Bone marrow (tissue), 2 donors: ENCODE data around the gene ZFR2.
"Not testable (repeated sequence)": the region's sequence is repeated elsewhere in the genome, so short reads cannot be mapped to it uniquely, and the experiment has no call there.

Source experiments
- DNase-seq, 2 donors: peaks; one replicate each; lab custom pipeline; 2025; lab: John Stamatoyannopoulos, UW

Gene ZFR2

DNA sequence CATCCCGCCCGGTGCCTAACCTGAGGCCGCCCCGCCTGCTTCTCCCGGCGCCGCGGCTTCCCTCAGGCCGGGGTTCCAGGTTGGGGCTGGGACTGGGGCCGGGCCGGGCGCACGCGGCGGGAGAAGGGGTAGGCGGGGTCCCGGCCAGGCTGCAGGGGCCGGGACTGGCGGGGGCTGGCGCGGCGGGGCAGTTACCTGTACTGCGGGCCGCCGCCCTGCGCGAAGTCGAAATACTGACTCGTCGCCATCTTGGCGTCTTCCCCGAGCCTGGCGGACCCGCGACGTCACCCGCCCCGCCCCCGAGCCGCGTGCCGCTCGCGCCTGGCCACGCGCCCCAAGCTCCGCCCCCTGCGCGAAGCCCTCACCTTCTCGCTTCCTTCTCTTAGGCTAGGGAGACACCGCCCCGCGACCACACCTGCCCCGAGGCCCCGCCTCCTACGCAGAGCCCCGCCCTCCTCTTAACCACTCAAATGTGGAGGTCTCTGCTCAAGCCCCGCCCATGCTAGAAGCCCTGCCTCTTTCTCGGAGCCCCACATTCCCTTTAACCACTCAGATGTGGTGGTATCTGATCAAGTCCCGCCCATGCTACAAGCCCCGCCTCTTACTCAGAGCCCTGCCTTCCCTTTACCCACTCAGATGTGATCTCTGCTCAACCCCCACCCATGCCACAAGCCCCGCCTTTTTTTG, at the start of gene ZFR2:
ZFR2 (minus strand) TSS at position 269 of the 687 bp plus-strand sequence; CDS start at position 248, 21 bp downstream.
- no peak for DNase-seq

DNA sequence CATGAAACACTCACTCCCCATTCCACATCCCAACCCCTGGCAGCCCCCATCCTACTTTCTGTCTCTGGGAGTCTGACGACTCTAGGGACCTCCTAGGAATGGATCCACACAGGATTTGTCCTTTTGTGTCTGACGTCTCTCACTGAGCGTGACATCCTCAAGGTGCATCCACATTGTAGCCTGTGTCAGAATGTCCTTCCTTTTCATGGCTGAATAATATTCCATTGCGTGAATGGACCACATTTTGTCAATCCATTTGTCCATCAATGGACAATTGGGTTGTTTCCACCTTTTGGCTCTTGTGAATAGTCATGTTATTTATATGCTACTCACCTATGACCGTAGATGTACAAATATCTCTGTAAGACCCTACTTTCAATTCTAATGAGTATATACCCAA, 47.2 kb upstream of the ZFR2 start:
- DNase-seq: no peak

DNA sequence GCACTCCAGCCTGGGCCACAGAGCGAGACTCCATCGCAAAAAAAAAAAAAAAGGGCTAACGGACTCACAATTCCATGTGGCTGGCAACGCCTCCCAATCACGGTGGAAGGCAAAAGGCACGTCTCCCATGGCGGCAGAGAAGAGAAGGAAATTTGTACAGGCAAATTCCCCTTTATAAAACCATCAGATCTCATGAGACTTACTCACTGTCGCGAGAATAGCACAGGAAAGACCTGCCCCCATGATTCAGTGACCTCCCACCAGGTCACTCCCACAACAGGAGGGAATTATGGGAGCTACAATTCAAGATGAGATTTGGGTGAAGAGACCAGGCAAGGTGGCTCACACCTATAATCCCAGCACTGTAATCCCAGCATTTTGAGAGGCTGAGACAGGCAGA, 45.4 kb upstream of the ZFR2 start:
- DNase-seq: no peak

- no peak for DNase-seq
These were observed 41.3 kb upstream of the ZFR2 start for GRCh38 chr19:3910105-3910504.

DNA sequence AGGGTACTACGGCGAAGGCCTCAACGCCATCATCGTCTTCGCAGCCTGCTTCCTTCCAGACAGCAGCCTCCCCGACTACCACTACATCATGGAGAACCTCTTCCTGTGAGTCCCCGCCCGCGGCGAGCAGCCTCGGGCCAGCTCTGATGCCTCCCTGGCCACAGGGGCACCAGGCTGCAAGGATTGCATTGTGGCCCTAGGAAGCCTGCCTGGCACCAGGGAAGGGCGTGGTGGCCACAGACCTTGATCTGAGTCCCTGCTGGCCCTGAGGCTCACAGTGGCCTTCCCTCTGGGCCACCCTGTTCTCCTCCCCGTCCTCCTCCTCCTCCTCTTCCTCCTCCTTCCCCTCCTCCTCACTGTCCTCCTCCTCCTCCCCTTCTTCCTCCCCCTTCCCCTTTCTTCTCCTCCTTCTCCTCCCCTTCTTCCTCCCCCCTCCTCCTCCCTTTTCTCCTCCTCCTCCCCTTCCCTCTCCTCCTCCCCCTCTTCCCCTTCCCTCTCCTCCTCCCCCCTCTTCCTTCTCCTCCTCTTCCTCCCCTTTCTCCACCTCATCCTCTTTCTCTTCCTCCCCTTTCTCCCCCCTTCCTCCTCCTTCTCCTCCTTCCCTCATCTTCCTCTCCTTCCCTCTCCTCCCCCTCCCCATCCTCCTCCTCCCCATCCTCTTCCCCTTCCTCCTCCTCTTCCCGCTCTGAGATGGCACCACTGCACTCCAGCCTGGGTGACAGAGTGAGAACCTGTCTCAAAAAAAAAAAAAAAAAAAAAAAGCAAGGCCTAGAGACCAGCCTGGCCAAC, 39.6 kb upstream of the ZFR2 start:
- DNase-seq: no peak

GRCh38 chr19:3907626-3908265, 38.9 kb upstream of the ZFR2 start:
- no peak for DNase-seq

DNA sequence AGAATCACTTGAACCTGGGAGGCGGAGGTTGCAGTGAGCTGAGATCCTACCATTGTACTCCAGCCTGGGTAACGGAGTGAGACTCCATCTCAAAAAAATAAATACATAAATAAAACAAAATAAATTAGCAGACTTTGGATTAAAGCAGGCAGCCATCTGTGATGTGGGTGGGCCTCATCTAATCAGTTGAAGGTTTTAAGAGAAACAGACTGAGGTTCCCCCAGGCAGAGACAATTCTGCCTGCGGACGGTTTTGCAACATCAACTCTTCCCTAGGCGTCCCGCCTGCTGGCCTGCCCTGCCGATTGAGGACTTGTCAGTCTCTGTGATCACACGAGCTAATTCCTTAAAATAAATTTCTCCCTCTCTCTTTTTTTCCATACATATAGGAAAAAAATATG, 35.4 kb upstream of the ZFR2 start:
- DNase-seq: no peak

- DNase-seq: no peak
These were observed 33.6 kb upstream of the ZFR2 start for GRCh38 chr19:3902317-3902973.

- no peak for DNase-seq
These were observed 30.9 kb upstream of the ZFR2 start for GRCh38 chr19:3899531-3900294.

GRCh38 chr19:3898426-3898825, 29.6 kb upstream of the ZFR2 start:
- no peak for DNase-seq

DNA sequence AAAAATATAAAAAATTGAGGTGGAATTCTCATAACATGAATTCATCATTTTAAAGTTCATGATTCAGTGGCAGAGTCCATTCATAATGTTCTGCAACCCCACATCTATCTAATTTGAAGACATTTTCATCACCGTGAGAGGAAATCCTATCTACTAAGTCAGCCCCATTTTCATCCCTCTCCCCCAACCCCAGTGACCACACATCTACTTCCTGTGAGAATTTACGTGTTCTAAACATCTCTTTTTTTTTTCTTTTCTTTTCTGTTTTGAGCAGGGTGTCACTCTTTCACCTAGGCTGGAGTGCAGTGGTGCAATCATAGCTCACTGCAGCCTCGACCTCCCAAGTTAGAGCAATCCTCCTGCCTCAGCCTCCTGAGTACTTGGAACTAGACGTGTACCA, 29.1 kb upstream of the ZFR2 start:
- no peak for DNase-seq

DNA sequence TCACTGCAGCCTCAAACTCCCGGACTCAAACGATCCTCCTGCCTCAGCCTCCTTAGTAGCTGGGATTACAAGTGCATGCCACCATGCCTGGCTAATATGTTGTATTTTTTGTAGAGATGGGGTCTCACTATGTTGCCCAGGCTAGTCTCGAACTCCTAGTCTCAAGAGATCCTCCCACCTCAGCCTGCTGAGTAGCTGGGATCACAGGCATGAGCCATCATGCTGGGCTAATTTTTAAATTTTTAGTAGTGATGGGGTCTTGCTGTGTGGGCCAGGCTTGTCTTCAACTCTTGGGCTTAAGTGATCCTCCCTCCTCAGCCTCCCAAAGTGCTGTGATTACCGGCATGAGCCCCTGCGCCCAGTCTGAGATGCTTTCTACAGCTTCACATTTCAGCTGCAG, 26.9 kb upstream of the ZFR2 start:
- no peak for DNase-seq

DNA sequence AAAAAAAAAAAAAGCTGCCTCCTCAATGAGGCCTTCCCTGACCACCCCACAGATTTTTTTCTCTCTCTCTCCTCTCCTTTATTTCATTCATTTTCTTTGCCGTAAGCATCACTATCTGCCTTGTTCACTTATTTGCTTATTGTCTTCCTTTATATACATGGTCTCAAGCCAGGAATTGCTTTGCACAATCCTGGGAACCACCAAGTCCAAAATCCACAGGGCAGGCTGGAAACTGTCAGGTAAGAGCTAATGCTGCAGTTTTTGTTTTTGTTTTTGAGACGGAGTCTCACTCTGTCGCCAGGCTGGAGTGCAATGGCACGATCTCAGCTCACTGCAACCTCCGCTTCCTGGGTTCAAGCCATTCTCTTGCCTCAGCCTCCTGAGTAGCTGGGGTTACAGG, 26.1 kb upstream of the ZFR2 start:
- not testable (repeated sequence) for DNase-seq

- no peak for DNase-seq
These were observed 24.8 kb upstream of the ZFR2 start for GRCh38 chr19:3893509-3894179.

GRCh38 chr19:3890591-3890990, 21.8 kb upstream of the ZFR2 start:
- DNase-seq: no peak

GRCh38 chr19:3882041-3882384, 13.2 kb upstream of the ZFR2 start:
- DNase-seq: no peak

- peak in 1 of 2 donors; percentile 3 for DNase-seq
These were observed 12.6 kb upstream of the ZFR2 start for GRCh38 chr19:3881272-3882040.

DNA sequence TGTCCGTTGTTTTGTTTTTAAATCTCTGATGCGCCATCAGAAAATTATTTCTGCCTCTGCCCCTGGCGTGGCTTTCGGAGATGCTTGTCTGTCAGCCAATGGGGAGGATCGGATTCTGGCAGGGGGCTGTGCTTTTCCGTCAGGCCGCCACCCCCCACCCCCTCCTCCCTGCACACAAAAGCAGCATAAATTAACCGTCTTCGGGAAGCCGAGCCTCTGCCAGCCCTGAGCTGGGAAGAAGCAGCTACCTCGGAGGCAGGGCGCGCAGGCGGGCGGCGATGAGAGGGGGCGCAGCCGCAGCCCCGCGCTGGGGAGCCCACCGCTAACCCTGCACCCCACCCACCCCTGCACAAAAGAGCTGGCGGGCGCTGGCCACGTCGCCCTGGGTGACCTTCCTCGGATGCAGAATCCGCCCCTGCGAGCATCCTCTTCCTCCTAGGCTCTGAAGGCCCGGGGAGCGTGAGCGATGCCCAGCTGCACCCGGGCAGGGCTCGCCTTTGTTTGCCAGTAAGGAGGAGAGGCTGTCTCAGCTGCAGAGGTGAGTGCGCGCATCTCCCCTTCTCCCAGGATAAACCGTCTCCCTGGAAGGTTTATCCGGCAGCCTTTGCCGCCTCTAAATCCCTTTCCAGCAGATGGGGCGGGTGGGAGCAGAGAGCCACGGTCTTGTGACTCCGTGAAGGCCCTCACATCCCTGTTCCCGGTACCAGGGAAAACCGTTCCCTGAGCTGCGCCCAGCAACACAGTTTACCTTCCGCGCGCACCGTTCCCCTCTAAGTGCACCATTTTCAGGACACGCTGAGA, 11.8 kb upstream of the ZFR2 start, which contains the start of gene ATCAY:
ATCAY (plus strand) TSS at position 215 of the 801 bp plus-strand sequence. CDS start 5,083 bp downstream, outside the sequence.
- DNase-seq: no peak

- no peak for DNase-seq
These were observed 10.8 kb upstream of the ZFR2 start for GRCh38 chr19:3879656-3880055.

- DNase-seq: not testable (repeated sequence)
These were observed 5.9 kb upstream of the ZFR2 start for GRCh38 chr19:3874695-3875094.
